HepG2 (cell line): ENCODE data around the gene MYL9.

Experiments
- ZNF24 ChIP-seq: fragments of 450-650 bp; IDR thresholded peaks from 2 replicates; pipeline ENCODE4 v1.6.1; 2017; ENCODE audit warnings: antibody characterized with exemption, mild to moderate bottlenecking
- ZNF552 ChIP-seq: sonication (generic); formaldehyde crosslinking; IDR thresholded peaks from 2 replicates; pipeline ENCODE4 v1.9.0; 2022; ENCODE audit warnings: missing genetic modification reagents, mild to moderate bottlenecking, borderline replicate concordance
- TF ChIP-seq, protein P1 (sequence below): sonication (generic); formaldehyde crosslinking; IDR thresholded peaks from 2 replicates; pipeline ENCODE4 v1.5.0; 2020; ENCODE audit warnings: missing genetic modification reagents

DNA sequence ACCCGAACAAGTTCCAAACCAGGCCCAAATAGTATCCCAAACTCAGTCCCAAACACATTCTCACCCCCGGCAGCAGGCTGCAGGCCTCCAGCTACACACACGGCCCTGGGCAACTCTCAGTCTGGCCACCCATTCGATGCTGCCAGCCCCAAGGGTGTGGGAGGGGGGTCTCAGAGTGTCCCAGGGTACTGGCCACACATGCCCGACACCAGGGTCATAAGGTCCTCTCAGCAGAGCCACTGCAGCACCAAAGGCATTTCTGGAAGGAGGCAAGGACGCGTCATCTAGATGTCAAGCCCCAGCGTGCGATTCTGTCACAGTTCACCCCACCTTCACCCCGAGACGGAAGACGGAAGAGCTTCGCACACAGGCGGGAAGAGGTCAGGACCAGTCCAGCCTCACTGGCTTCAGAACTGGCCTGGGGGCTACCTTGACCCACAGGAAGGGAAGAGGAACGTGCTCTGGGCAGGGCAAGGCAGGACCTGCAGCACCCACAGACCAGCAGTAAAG lies 9.5 kb downstream of the MYL9 start:
- TF ChIP-seq, protein P1, sequence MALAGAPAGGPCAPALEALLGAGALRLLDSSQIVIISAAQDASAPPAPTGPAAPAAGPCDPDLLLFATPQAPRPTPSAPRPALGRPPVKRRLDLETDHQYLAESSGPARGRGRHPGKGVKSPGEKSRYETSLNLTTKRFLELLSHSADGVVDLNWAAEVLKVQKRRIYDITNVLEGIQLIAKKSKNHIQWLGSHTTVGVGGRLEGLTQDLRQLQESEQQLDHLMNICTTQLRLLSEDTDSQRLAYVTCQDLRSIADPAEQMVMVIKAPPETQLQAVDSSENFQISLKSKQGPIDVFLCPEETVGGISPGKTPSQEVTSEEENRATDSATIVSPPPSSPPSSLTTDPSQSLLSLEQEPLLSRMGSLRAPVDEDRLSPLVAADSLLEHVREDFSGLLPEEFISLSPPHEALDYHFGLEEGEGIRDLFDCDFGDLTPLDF, result no peak
- TF ChIP-seq ZNF24 (no peak), ZNF552 (CRISPR knock-in tag) (no peak)
